ENCODE measurements around the gene RALGAPA2.

Gene RALGAPA2

DNA sequence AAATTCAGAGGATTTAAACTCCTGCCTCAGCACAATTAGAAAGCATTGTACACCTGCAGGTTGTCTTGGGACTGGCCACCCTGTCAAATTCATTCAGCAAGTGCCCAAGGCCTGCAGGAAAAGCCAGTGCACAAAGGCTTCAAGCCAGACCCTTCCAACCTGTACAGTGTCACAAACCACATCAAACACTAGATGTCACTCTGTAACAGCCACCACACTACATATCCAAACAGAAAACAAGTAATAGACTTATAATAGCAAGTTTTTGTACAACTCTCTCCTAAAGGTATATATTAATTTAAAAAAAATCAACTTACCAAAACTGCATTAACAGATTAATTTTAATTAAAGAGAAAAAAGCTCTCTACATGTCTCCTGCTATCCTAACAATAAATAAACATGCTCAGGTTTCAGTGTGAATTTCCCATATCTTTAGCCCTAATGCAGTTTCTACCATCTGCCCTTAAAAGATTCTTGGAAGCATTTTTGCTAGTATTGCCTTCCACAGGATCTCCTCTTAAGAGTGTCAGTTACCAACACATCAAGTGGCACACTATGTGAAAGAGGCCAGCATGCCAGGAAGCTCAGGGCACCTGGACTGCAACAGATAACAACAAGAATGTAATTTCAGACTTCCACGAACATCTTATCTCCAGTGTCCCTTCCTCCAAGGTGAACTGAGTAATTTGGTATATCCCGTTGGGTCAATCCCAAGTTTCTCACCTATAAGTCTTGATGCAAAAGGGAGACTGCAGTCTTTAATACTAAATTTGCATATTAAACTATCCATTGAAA, 47.5 kb downstream of the RALGAPA2 start:
- no peak overlapping the region for H3K27ac ChIP-seq
- no peak for TF ChIP-seq ZFX (IDR thresholded peaks at IDR 0.05; ENCODE audit: borderline replicate concordance)
- TF ChIP-seq, protein P1, sequence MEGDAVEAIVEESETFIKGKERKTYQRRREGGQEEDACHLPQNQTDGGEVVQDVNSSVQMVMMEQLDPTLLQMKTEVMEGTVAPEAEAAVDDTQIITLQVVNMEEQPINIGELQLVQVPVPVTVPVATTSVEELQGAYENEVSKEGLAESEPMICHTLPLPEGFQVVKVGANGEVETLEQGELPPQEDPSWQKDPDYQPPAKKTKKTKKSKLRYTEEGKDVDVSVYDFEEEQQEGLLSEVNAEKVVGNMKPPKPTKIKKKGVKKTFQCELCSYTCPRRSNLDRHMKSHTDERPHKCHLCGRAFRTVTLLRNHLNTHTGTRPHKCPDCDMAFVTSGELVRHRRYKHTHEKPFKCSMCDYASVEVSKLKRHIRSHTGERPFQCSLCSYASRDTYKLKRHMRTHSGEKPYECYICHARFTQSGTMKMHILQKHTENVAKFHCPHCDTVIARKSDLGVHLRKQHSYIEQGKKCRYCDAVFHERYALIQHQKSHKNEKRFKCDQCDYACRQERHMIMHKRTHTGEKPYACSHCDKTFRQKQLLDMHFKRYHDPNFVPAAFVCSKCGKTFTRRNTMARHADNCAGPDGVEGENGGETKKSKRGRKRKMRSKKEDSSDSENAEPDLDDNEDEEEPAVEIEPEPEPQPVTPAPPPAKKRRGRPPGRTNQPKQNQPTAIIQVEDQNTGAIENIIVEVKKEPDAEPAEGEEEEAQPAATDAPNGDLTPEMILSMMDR (IDR thresholded peaks at IDR 0.05): peak; percentile 79

DNA sequence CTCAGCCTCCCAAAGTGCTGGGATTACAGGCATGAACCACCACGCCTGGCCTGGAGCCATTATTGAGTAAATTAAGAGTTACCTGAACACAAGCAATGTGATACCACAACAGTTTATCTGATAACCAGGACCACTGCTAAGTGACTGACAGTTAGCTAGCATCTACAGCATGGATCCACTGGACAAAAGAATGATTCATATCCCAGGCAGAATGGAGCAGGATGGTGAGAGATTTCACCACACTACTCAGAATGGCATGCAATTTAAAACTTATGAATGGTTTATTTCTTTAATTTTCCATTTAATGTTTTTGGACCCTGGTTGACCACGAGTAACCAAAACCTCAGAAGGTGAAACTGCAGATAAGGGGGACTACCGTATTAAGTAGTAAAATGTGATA, 48.6 kb downstream of the RALGAPA2 start:
- no peak overlapping the region for H3K27ac ChIP-seq
- TF ChIP-seq, protein P1 (IDR thresholded peaks at IDR 0.05): no peak
- TF ChIP-seq ZFX (IDR thresholded peaks at IDR 0.05; ENCODE audit: borderline replicate concordance): no peak

DNA sequence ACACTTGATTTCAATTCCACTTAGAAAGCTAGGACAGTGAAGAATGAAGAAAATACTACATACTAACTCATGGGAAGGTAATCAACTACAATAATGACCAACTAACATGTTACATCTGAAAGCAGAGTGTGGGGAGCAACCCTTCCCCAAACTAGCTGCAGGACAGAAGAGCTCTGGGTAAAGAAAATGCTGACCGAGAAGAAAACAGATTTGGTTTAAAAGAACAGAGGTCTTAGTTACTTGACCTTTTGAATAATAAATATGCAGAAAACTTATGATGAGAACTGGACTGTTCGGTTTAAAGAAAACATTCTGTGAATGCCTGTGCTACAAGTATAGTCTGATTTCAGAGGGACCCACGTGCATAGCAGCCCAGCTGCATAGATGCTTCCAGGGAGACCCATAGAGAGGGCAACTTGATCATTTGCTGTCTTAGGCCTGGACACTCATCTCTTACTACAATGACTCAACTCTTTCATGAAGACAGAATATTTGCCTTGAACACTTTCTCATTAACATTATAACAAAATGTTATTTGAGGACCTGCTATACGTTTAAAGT, 53.5 kb downstream of the RALGAPA2 start:
- TF ChIP-seq, protein P1 (IDR thresholded peaks at IDR 0.05): no peak
- TF ChIP-seq ZFX (IDR thresholded peaks at IDR 0.05; ENCODE audit: borderline replicate concordance): no peak
- no peak overlapping the region for H3K27ac ChIP-seq

DNA sequence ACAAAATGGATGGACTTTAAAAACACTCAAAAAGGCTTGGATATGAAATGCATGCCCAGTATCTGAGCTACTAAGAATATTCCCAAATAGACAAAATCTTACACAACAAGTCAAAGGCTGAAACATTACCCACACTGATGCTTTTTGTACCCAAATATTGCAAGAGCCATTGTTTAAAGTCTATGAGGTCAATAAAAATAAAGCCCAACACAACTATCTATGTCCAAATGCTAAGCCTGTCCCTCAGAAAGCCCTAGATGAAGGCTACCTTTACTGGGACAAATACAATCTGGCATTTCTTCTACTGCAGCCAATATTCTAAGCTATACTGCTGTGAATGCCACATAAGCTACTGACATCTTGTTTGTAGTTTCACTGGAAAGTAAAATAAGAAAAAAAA, 54.3 kb downstream of the RALGAPA2 start:
- no peak overlapping the region for H3K27ac ChIP-seq
- no peak for TF ChIP-seq ZFX (IDR thresholded peaks at IDR 0.05; ENCODE audit: borderline replicate concordance)
- TF ChIP-seq, protein P1 (IDR thresholded peaks at IDR 0.05): no peak

DNA sequence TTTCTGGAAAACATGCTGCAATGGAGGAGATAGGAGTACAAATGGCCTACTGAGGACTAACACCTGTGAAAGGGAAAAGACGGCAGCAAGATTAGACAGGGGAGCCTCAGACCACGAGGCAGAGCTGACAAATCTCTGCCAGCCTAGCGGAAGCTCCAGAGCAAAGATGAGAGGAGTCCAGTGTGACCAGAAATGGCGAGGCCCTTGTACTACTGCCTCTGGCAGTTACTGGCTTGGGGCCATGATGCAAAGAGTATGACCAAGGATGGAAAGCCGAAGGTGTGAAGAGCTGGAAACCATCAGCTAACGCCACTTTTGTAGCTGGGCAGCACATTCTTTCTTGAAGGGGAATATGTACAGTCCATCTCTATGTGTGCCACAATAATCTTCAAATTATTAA, 55.4 kb downstream of the RALGAPA2 start:
- H3K27ac ChIP-seq: no peak overlapping the region
- no peak for TF ChIP-seq ZFX (IDR thresholded peaks at IDR 0.05; ENCODE audit: borderline replicate concordance)
- TF ChIP-seq, protein P1 (IDR thresholded peaks at IDR 0.05): no peak

DNA sequence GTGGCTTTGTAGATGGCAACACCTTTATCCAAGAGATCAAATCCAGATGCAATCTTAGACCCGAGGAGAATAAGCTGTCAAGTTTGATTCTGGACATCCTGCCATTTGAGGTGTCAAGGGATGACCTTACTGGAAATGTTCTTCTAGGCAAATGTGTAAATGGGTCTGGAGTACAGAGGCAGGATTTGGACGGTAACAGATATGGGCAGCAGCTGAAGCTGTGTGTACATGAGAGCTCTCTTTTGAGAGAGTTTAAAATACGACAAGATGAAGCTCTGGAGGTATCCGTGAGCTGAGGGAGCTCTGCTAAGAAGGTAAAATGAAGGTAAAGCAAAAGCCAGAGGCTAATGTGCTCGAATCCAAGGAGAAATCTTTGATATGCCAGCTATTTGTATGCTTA, 56.6 kb downstream of the RALGAPA2 start:
- no peak for TF ChIP-seq ZFX (IDR thresholded peaks at IDR 0.05; ENCODE audit: borderline replicate concordance)
- TF ChIP-seq, protein P1 (IDR thresholded peaks at IDR 0.05): no peak
- H3K27ac ChIP-seq: no peak overlapping the region

DNA sequence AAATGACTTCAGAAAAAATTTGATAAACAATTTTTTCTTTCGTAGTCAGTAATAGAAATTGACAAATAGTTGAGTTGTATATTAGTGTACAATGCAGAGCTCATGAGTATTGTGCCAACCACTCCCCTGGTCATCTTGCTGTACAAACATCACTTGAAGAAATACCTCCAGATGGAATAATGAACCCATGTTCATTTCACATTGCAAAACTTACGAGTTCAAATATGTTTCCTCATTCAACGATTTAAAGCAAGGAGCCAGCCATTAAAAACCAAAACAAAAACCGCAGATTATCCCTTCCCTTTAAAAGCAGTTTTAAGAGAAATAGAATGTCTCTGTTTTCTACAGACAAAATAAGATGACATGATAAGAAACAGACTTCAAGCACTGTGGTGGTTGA, 62.5 kb downstream of the RALGAPA2 start:
- TF ChIP-seq, protein P1 (IDR thresholded peaks at IDR 0.05): no peak
- no peak for TF ChIP-seq ZFX (IDR thresholded peaks at IDR 0.05; ENCODE audit: borderline replicate concordance)
- H3K27ac ChIP-seq: no peak overlapping the region
